OCI-LY3 (cell line): ENCODE data around the gene LRFN2.

ENCODE experiments used
- EZH2phosphoT487 ChIP-seq: fragments of 200-600 bp; shearing (Covaris generic); IDR thresholded peaks from 2 replicates; pipeline ENCODE4 v1.6.1; 2018; ENCODE audit warnings: antibody characterized with exemption, mixed run types, low read depth
- TF ChIP-seq, protein P1 (sequence below): fragments of 200-600, 300-600 bp; sonication (generic); IDR thresholded peaks from 2 replicates; pipeline ENCODE4 v1.5.1; 2014; ENCODE audit warnings: antibody characterized with exemption, low read length, low read depth

- TF ChIP-seq, protein P1, sequence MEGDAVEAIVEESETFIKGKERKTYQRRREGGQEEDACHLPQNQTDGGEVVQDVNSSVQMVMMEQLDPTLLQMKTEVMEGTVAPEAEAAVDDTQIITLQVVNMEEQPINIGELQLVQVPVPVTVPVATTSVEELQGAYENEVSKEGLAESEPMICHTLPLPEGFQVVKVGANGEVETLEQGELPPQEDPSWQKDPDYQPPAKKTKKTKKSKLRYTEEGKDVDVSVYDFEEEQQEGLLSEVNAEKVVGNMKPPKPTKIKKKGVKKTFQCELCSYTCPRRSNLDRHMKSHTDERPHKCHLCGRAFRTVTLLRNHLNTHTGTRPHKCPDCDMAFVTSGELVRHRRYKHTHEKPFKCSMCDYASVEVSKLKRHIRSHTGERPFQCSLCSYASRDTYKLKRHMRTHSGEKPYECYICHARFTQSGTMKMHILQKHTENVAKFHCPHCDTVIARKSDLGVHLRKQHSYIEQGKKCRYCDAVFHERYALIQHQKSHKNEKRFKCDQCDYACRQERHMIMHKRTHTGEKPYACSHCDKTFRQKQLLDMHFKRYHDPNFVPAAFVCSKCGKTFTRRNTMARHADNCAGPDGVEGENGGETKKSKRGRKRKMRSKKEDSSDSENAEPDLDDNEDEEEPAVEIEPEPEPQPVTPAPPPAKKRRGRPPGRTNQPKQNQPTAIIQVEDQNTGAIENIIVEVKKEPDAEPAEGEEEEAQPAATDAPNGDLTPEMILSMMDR: no peak
- no peak for TF ChIP-seq EZH2phosphoT487
Observed at GRCh38 chr6:40443842-40444241, 143.3 kb downstream of the LRFN2 start.
